CD4-positive, alpha-beta T cell treated with Interleukin-4 for 4 hours (primary cell): Measurements from ENCODE around the gene DRD2.

Experiments
- DNase-seq: peaks from one replicate; pipeline ENCODE4 v3.0.0-alpha.2; 2020

The DRD2 gene

DNA sequence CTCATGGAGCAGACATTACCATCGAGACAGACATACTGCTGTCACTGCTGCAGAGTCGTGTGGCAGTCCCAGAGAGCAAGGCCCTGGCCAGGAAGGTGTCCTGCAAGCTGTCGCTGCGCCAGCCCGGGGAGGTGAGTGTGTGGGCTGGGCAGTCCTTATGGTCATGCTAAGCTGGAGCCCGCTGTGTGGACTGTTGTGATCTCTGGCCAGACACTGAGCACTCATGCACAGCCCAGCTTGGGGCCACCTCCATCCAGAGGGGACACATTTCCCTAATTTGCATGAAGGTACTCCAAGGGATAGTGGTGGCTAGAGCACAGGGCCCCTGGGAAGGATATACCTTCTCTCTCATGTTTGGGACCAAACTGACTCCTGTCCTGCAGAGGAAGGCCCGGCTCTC is 78.0 kb downstream of the DRD2 start:
- DNase-seq, result no peak

DNA sequence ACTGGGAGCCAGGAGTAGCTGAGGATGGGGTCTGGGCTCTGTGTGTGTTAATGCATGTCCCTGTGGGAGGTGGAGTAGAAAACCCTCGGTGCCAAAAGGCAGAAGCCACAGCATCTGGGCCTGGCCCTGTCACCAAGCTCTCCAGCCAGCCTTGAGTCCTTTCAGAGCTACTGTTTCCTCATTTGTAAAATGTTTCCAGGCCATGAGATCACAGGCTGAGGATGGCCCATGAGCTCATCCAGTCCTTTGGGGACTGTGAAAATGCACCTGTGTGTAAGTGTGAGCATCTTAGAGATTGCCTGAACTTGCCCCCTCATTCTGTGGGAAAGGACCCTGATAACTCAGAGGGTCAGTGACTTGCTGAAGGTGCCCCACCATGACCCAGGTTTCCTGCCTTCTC is 78.5 kb downstream of the DRD2 start:
- no peak for DNase-seq

- no peak for DNase-seq
Measured at GRCh38 chr11:113395782-113396336, 79.3 kb downstream of the DRD2 start.

DNA sequence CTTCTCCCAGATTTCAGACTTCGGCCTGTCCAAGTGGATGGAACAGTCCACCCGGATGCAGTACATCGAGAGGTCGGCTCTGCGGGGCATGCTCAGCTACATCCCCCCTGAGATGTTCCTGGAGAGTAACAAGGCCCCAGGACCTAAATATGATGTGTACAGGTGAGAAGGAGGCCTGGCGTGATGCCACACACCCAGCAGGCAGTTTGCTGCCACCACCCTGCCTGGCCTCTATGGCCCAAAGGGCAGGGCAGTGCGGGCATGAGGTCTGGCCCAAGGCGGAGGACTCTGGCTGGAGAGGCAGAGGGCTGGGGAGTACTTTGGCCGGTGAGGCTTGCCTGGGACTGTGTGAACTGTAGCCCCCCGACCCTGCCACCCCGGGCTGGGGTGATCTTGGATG is 80.3 kb downstream of the DRD2 start:
- no peak for DNase-seq

GRCh38 chr11:113393501-113393985 is 81.7 kb downstream of the DRD2 start:
- no peak for DNase-seq

DNA sequence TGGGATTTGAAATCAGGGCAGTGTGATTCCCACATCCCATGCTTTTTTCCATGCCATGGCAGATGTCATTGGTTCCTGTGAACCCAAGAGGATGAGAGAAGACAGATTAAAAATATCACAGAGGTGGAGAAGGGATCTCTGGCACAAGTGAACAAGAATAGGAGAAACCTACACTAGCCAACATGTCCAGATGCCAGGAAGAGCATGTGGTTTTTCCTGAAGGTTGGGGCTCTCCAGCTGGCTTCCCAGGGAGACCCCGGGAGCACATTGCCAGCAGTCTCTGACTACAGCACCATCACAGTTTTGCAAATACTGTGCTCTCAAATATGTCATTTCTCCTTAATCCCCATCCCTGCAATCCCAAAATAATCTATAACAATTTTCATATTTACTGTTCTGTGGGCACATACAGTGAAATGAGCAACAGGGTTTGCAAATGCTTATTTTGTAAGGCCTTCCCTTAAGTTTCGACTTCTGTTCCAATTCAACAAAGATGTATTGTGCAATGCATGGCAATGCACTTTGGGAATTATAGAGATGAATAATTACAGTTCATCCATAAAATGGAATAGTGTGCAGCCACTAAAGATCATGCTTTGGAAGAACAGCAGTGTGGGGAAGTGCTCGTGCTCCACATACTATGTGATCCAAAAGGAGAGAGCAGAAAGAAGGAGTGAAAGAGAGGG is 82.8 kb downstream of the DRD2 start:
- DNase-seq, result no peak

GRCh38 chr11:113389272-113389671 is 85.9 kb downstream of the DRD2 start:
- no peak for DNase-seq

DNA sequence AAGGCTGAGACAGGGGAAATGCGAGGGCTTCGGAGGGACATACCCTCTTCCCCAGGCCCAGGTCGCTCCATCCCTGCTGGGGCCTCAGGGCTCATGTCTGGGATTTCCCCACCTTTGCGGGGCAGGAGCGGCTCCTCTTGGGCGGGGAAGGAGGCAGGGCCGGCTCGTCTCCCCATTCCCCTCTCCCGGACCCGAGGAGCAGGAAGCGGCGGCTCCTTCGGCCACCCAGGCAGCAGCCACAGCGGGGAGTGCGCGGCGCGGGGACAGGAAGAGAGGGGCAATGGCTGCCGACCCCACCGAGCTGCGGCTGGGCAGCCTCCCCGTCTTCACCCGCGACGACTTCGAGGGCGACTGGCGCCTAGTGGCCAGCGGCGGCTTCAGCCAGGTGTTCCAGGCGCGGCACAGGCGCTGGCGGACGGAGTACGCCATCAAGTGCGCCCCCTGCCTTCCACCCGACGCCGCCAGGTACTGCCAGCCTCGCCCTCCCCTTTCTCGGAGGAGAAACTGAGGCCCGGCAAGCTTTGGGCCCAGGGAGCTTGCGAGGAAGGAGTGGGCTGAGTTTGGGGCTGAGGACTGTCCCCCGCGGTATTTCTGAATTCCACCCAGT is 87.5 kb downstream of the DRD2 start, which contains the start of gene ANKK1:
ANKK1 (plus strand) TSS at position 175 of the 607 bp plus-strand sequence; CDS start at position 281, 106 bp downstream.
- DNase-seq, result no peak

DNA sequence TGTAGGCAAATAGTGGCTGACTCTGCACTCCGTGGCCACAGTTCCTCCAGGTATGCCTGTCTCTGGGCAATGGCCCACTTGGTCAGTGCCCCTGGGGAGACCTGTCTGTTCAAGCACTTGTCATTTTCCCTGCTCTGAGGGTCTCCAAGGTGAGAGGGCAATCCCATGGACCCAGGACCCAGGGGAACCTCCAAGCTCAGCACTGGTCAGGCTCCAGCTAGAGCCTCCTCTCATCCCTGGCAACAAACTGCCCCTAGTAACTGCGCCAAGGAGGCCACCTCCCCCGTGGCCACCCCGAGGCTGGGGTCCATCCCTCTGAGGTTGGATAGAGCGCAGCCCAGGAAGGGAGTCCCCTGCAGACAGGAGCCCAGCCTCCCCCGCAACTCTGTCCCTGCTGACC is 88.3 kb downstream of the DRD2 start:
- no peak for DNase-seq

DNA sequence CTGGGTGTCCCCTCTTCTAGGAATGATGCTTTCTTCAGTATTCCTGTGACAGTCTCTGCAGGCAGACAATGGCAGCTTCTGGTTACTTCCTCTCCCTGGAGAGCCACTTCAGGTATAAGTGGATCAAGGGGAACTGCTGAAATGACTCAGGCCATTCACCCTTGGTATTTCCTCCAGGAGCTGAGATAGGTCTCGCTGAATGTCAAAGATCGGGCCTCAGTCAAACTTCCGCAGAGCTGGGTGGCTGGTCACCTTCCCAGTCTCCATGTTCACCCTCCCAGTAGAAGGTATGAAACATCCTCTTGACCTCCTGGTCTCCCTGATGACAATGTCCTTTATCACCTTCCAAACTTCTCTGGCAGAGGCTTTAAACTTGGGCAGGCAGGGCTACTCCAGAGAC is 89.4 kb downstream of the DRD2 start:
- DNase-seq, result no peak

DNA sequence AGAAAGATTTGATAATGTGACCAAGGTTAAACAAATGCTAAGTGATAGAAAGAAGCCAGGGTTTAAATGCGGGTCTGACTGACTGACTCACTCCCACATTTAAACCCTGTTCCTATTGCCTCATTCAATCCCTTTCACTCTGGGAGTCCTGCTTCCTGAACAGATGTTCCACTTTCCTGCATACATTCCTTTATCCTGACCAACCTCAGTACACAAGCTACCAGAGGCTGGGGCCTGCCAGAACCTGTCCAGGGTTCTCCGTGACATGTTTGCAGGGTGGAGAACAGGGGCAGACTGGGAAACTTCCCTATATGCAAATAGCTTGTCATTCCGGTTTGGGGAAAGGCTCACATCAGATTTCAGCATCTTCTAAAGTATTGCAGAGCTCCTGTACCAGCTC is 90.6 kb downstream of the DRD2 start:
- DNase-seq, result no peak

DNA sequence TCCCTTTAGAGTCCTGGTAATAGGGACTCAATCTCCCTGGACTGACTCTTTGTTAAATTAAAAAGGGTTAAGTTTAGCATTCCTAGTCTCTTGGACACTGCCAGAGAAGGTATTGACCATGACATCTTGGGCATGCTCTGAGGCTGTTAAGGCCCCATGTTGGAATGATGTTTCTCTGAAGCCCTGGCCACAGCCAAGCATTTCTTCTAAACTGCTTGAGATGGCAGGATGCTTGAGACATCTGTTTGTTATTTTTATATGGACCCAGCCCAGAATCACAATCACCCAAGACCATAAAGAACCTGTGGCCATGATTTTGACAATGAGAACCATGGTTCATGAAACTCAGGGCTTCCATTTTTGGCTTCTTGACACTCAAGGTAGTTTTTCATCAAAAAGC is 93.1 kb downstream of the DRD2 start:
- DNase-seq, result no peak

- no peak for DNase-seq
Measured at GRCh38 chr11:113378692-113379091, 96.5 kb downstream of the DRD2 start.

- no peak for DNase-seq
Measured at GRCh38 chr11:113377681-113378412, 97.4 kb downstream of the DRD2 start.

- no peak for DNase-seq
Measured at GRCh38 chr11:113376156-113376555, 99.0 kb downstream of the DRD2 start.

DNA sequence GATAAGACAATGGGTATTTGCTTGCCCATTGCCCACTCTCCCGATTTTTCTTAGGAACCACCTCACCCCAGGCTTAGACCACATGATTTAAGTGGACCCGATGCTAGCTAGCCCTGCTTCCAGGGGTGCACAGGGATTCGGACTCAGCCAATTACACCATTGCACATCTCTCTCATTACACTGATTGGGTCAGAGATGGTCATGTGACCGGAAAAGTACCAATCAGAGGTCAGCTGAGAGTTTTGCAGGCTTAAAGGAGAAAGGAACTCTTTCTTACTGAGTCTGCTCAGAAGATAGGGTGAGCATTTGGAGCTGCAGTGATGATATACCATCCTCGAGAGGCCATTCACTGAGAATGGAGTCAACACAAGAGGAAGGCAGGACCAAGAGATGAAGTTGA is 99.8 kb downstream of the DRD2 start:
- no peak for DNase-seq

GRCh38 chr11:113373981-113374560 is 101.1 kb downstream of the DRD2 start:
- DNase-seq, result no peak

GRCh38 chr11:113373306-113373705 is 101.9 kb downstream of the DRD2 start:
- DNase-seq, result no peak

GRCh38 chr11:113372309-113372708 is 102.9 kb downstream of the DRD2 start:
- DNase-seq, result no peak

DNA sequence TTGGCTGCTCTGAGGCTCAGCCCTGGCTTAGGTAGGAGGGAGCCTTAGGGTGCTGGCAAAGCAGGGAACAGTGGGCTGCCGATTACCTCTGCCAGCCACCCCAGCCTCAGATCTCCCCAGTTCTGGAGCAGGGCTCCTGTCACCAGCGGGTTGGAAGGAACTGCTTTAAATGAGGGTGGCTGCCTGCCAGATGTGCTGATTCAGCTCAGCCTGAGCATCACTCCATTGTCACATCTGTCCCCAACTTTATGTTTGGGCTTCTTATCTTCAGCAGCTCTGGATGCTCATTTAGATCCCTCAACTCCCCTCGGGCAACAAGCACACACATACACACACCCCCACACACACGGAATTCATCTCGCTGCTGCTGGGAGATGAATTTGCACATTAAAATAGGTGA is 104.6 kb downstream of the DRD2 start:
- no peak for DNase-seq

- no peak for DNase-seq
Measured at GRCh38 chr11:113369411-113369810, 105.8 kb downstream of the DRD2 start.

GRCh38 chr11:113365895-113366294 is 109.3 kb downstream of the DRD2 start:
- DNase-seq, result no peak

DNA sequence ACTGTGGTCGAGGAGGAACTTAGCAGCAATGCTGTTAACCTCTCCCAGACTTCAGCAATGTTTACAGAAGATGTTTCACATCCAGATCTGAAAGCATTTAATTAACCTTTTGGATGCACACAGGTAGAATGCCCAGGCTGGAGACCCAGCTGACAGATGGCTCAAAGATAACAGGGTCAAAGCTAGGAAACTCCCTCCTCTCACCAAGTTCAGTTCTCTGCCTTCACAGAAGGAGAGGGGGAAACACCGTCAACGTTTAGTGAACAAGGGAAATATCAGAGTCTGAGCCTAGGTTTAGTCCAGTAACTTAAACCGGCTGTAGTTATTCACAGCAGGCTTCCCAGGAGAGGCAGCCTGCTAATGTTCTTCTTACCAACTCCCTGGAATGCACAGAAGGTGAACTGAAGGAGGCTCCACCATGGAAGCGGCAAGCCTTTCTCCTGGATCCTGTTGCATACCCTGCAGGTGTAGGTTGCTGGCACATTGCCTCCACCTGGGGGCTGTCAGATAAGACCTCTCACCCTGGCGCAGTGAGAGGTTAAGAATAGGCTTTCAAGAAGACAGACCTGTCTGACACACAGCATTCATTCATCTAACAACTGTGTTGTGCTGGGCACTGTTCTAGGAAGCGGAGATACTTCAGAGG is 111.1 kb downstream of the DRD2 start:
- no peak for DNase-seq
